Measurements from ENCODE around the gene PTPN20. TPM values are rescaled to one million over a fixed set of nuclear protein-coding genes. Genes with fewer than 3 reads are reported as not detected.

Gene PTPN20
- total and polyA plus RNA-seq, 2 of the 4 experiments (the other 2 are of a cell fraction), result 0.14 TPM; not detected in 1

DNA sequence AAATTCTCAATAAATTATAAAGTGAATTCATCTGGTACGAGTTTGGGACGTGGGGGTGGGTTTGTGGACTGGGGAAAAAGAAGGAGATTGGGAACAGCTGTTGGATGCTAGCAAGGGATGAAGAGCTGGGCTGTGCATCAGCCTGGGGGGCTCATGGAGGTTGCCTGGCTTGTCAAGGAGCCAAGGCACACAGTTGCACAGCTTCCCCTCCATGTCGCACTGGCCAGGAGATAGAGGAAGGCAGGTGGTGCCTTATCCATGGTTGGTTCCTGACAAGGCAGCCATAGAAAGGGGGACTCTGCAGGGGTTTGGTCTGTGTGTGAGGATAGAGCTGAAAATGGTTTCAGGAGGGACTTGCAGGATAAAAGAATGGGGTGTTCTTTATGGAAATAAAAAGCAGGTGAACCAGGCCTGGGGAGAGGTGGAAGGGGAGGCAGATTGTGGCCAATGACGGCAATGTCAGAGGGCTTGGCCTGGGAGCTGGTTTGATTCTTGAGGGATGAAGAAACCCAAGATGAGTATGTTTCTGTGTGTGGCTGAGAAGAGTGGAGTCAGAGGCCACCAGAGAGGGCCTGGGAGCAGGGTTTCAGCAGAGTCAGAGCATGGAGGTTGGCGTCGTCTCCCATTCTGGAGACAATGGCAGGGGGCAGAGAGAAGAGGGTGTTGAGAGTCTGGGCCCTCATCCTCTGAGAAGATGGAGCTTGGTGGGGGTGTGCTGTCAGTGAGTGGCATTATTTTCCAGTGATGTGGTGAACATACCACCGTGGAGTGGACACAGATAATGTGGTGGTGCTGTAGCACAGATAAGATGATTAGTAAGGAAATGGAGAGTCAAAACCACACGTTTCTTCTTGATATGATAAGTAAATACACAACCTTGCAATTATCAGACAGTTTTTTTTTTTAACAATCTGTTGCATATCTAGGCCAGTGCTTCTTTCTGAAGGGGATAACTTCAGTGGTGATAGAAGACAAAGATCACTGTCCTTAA, 108.2 kb downstream of the PTPN20 start:
- in situ Hi-C loops (cut with MboI; ENCODE audit: low sequenced_read_pairs) (loop anchor here (10.0 kb wide), 1 partner anchor 285 kb away; the partner anchor contains the start of gene GDF10), intact Hi-C loops (cut with micrococcal nuclease) (no loop called here), dilution Hi-C loops (cut with HindIII; ENCODE audit: low sequenced_read_pairs, unreplicated experiment) (no loop called here)
- no peaks in the 10 kb centered on the region for H3K79me1 ChIP-seq (ENCODE audit: low read depth in 1 of 2, low read length in 2 of 2)
- DNase-seq (no peak), ATAC-seq (ENCODE audit: low read depth) (no peak)
- CTCF ChIA-PET, result no interaction called here
- 40% methylated on average over 3 of the region's 8 CpGs; no CpG with 5 or more reads in 1 of the 2 experiments for WGBS, 2 experiments (ENCODE audit: extremely low coverage in 2 of 2, insufficient read length in 1 of 2)
- H3K27me3 ChIP-seq (ENCODE audit: control insufficient read depth, insufficient read depth, low read length), result peaks cover 7% of the 10 kb centered on the region
- H3K36me3 ChIP-seq (ENCODE audit: control insufficient read depth, insufficient read depth, low read length), result no peaks in the 10 kb centered on the region
- no peak overlapping the region for H4K5ac ChIP-seq (ENCODE audit: low read depth, low read length)
- BruUV-seq (replicated peaks), result no TSS peak
- H3K27ac ChIP-seq (ENCODE audit: insufficient read depth, low read length), result no peak overlapping the region
- H4K8ac ChIP-seq (ENCODE audit: low read depth in 2 of 2, low read length in 2 of 2), result no peak overlapping the region; a peak in 2 of 4 replicates
- H2BK5ac ChIP-seq (ENCODE audit: low read depth, low read length, poor library complexity, severe bottlenecking), result no peak overlapping the region
- no peak overlapping the region for H3K4ac ChIP-seq (ENCODE audit: low read depth, low read length)
- no peak overlapping the region for H3K18ac ChIP-seq (ENCODE audit: low read depth, low read length)
- H3K9me3 ChIP-seq (ENCODE audit: control insufficient read depth, insufficient read depth, low read length), result no peaks in the 10 kb centered on the region
- H4K20me1 ChIP-seq (ENCODE audit: insufficient read depth, low read length), result no peaks in the 10 kb centered on the region
- no peak overlapping the region for H2AFZ ChIP-seq (replicated peaks; ENCODE audit: low read length, poor library complexity)
- H2AK5ac ChIP-seq (ENCODE audit: low read depth, low read length), result no peak overlapping the region
- H3K9ac ChIP-seq (ENCODE audit: low read depth, low read length), result no peak overlapping the region
- H3K56ac ChIP-seq (ENCODE audit: extremely low read depth, insufficient read depth, low read length), result no peak overlapping the region
- peaks cover 4% of the 10 kb centered on the region; the same call in 1 of the 2 replicates for H3K4me1 ChIP-seq (ENCODE audit: control insufficient read depth, insufficient read depth, low read length)
- H3K23ac ChIP-seq (ENCODE audit: low read depth, low read length), result no peak overlapping the region
- no peak overlapping the region for H3K14ac ChIP-seq (replicated peaks; ENCODE audit: low read depth, low read length)
- POLR2A ChIA-PET (ENCODE audit: unreplicated experiment), result no interaction called here
- H2BK15ac ChIP-seq (ENCODE audit: low read depth, low read length), result no peak overlapping the region
- no peak overlapping the region for H2AK9ac ChIP-seq (replicated peaks; ENCODE audit: low read depth, low read length, poor library complexity)
- H3K9me1 ChIP-seq (ENCODE audit: insufficient read depth, low read length), result peaks cover 6% of the 10 kb centered on the region
- no peak overlapping the region for H3K4me2 ChIP-seq (ENCODE audit: low read depth, low read length)
- no peak overlapping the region for H2BK20ac ChIP-seq (ENCODE audit: low read depth, low read length)
- H2BK120ac ChIP-seq (ENCODE audit: low read depth, low read length), result no peak overlapping the region
- no peak overlapping the region for H4K91ac ChIP-seq (ENCODE audit: insufficient read depth, low read depth, low read length)
- H3K4me3 ChIP-seq (ENCODE audit: insufficient read depth, low read depth, low read length), result no peak overlapping the region
- TF ChIP-seq RCOR1 (IDR thresholded peaks at IDR 0.05; ENCODE audit: insufficient replicate concordance, low read length), result no peak
- no peak for TF ChIP-seq FOS (IDR thresholded peaks at IDR 0.05; ENCODE audit: low read depth, low read length)
- no peak for TF ChIP-seq RAD21 (IDR thresholded peaks at IDR 0.05; ENCODE audit: low read length)
- no peak for TF ChIP-seq MXI1 (IDR thresholded peaks at IDR 0.05; ENCODE audit: borderline replicate concordance, low read depth, low read length)
- TF ChIP-seq, protein P1, sequence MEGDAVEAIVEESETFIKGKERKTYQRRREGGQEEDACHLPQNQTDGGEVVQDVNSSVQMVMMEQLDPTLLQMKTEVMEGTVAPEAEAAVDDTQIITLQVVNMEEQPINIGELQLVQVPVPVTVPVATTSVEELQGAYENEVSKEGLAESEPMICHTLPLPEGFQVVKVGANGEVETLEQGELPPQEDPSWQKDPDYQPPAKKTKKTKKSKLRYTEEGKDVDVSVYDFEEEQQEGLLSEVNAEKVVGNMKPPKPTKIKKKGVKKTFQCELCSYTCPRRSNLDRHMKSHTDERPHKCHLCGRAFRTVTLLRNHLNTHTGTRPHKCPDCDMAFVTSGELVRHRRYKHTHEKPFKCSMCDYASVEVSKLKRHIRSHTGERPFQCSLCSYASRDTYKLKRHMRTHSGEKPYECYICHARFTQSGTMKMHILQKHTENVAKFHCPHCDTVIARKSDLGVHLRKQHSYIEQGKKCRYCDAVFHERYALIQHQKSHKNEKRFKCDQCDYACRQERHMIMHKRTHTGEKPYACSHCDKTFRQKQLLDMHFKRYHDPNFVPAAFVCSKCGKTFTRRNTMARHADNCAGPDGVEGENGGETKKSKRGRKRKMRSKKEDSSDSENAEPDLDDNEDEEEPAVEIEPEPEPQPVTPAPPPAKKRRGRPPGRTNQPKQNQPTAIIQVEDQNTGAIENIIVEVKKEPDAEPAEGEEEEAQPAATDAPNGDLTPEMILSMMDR (conservative IDR thresholded peaks at IDR 0.05; ENCODE audit: low read depth, low read length), result no peak
- no peak for TF ChIP-seq NFE2L2 (IDR thresholded peaks at IDR 0.05; ENCODE audit: low read depth, low read length)
- TF ChIP-seq RFX5 (IDR thresholded peaks at IDR 0.05; ENCODE audit: low read depth, low read length), result no peak
- TF ChIP-seq CHD1 (IDR thresholded peaks at IDR 0.05; ENCODE audit: low read depth, low read length), result no peak
- no peak for TF ChIP-seq POLR2A (IDR thresholded peaks at IDR 0.05; ENCODE audit: low read depth, low read length)
- TF ChIP-seq, protein P2, sequence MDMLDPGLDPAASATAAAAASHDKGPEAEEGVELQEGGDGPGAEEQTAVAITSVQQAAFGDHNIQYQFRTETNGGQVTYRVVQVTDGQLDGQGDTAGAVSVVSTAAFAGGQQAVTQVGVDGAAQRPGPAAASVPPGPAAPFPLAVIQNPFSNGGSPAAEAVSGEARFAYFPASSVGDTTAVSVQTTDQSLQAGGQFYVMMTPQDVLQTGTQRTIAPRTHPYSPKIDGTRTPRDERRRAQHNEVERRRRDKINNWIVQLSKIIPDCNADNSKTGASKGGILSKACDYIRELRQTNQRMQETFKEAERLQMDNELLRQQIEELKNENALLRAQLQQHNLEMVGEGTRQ (IDR thresholded peaks at IDR 0.05; ENCODE audit: low read depth, low read length), result no peak
- TF ChIP-seq MAZ (IDR thresholded peaks at IDR 0.05; ENCODE audit: borderline replicate concordance, low read depth, low read length), result no peak
- no peak for TF ChIP-seq BHLHE40 (IDR thresholded peaks at IDR 0.05; ENCODE audit: low read depth, low read length)
- TF ChIP-seq, protein P3, sequence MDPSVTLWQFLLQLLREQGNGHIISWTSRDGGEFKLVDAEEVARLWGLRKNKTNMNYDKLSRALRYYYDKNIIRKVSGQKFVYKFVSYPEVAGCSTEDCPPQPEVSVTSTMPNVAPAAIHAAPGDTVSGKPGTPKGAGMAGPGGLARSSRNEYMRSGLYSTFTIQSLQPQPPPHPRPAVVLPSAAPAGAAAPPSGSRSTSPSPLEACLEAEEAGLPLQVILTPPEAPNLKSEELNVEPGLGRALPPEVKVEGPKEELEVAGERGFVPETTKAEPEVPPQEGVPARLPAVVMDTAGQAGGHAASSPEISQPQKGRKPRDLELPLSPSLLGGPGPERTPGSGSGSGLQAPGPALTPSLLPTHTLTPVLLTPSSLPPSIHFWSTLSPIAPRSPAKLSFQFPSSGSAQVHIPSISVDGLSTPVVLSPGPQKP (IDR thresholded peaks at IDR 0.05; ENCODE audit: borderline replicate concordance, low read depth, low read length), result no peak
- no peak for TF ChIP-seq SMC3 (IDR thresholded peaks at IDR 0.05; ENCODE audit: low read depth, low read length)

Data from IMR-90 (cell line).